GM18499 (cell line): ENCODE data around the gene TBC1D3H.
"Not testable (repeated sequence)": the region's sequence is repeated elsewhere in the genome, so short reads cannot be mapped to it uniquely, and the experiment has no call there.

Experiments used
- ATAC-seq: cut with Tn5 transposase; IDR thresholded peaks from one replicate; pipeline ENCODE4 v1.9.1; 2021; ENCODE audit warnings: moderate number of reproducible peaks; ENCODE audit not compliant: insufficient read depth, unreplicated experiment

The TBC1D3H gene

DNA sequence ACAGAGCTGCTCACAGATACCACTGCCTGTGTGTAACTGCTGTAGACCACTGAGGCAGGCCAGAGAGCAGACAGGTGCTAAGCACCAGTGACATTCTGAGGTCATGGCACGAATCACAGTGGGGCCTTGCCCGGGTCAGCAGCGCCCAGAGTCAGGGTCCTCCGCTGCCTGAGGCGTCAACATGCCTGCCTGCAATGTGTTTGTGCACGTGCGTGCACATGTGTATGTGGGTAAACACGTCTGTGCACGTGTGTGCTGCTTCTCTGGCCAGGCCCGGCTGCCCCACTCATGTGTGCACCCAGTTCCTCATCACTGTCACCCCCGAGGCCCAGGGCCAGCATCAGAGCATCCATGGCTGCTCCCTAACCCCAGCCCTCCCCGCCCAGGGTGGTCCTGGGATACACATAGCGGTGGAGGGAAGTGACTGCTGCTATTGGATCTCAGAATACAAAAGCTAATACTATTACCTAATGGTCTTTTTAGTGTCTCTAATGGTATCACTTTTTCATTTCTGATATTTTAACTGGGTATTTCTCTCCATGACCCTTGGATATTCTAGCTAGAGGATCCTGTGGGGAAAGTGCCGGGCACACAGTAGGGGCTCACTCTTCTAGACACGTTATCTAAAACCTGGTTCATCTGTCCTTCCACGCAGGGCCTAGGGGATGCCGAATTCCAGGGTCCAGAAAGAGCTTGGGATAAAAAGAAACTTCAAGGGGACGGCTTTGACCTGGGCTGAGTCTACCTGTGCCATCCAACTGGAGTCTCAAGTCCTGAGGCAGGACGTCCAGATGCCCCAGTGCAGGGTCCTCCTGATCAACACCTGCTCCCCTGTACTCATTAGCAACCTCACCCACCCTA lies at the start of gene TBC1D3H:
Gene TBC1D3H (minus strand): TSS at position 51 of the 861 bp plus-strand sequence. CDS start 1,540 bp downstream, outside the sequence.
- not testable (repeated sequence) for ATAC-seq

DNA sequence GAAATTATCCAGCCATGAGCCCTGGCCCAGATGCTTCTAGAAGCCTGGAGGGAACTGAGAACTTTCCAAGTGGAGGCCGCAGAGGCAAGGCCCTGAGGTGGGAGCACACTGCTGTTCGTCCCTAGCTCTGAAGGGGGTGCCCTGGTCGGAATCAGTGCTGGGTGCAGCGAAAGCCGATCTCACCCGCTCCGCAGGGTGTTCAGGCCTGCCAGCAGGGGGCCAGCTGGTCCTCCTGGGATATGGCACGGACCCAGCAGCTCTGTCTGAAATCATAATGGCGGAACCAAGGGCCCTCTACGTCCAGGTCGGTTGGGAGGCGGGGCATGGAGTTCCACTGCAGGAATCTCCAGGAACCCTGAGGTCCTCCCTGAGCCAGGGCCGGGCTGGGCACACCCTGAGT lies 40.7 kb upstream of the TBC1D3H start:
- not testable (repeated sequence) for ATAC-seq

DNA sequence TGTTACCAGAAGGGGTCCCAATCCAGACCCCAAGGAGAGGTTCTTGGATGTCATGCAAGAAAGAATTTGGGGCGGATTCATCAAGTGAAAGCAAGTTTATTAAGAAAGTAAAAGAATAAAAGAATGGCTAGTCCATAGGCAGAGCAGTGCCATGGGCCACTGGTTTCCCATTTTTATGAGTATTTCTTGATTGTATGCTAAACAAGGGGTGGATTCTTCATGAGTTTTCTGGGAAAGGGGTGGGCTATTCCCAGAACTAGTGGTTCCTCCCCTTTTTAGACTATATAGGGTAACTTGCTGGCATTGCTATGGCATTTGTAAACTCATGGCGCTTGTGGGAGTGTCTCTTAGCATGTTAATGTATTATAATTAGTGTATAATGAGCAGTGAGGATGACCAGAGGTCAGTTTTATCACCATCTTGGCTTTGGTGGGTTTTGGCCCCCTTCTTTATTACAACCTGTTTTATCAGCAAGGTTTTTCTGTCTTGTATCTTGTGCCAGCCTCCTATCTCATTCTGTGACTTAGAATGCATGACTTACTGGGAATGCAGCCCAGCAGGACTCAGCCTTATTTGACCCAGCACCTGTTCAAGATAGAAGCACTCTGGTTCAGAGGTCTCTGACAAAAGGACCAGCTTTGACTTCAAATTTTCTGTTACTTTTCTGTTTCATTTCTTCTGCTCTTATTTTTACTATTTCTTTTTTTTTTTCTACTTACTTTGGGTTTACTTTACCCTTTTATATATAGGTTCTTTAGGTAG lies 27.1 kb upstream of the TBC1D3H start:
- not testable (repeated sequence) for ATAC-seq

DNA sequence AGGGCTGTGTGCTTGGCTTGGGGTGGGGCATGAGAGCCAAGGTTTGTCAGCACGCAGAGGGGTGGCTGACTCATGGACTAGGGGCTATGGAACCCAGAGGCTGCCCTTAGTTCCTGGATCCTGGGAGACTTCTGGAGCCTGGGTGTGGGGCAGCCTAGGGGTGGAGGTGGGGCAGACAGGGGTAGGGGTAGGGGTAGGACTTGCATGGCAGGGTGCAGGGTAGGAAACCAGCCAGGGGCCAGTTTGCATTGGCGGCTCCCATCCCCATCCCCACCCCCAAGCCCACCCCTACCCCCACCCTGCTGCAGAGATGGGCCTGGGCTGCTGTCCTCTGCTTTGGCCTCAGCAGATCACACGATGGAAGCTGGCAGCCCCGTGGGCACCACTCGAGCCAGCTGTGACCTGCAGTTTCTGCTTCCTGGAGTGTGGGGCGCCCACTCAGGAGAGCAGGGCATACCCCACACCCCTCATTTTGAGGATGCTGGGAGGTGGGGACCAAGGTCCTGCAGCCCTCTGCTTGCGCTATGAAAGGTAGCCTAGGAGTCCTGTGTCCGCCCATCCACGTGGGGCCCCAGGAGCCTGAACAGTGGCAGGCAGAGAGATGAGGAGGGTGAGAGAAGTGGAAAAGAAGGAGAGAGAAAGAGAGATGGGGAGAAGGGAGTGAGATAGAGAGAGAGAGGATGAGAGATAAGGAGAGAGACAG lies 2.9 kb upstream of the TBC1D3H start:
- ATAC-seq, result not testable (repeated sequence)

DNA sequence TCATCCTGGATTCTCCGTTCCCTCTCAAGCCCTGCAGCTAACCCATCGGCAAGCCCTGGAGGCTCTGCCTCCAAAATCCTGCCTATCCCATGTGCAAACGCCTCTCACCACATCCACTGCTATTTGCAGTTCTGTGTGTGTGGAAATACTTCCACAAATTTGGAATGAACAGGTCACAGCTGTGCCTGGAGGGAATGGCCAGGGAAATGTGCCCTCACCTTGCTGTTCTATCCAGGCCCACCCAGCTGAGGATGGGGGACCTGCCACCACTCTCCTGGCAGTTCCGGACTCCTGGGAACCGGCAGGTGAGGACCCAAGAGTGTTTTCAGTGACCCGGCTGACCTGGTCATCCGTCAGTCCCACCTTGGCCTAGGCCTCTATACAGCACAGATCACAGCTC lies 12.3 kb downstream of the TBC1D3H start:
- not testable (repeated sequence) for ATAC-seq

DNA sequence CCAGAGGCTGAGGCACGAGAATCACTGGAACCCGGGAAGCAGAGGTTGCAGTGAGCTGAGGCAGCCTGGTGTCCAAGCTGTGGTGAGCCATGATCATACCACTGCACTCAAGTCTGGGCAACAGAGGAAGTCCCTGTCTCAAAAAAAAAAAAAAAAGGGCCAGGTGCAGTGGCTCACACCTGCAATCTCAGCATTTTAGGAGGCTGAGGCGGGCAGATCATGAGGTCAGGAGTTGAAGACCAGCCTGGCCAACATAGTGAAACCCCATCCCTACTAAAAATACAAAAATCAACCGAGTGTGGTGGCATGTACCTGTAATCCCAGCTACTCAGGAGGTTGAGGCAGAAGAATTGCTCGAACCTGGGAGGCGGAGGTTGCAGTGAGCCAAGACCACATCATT lies 25.7 kb downstream of the TBC1D3H start:
- not testable (repeated sequence) for ATAC-seq
